Amygdala (tissue), 56 donors: ENCODE measurements around the gene CTCFL.
A peak's percentile ranks its signal among the peaks of the same experiment; 100 is the strongest.
"Not testable (repeated sequence)": the region's sequence is repeated elsewhere in the genome, so short reads cannot be mapped to it uniquely, and the experiment has no call there.

Experiments used
- DNase-seq, 56 donors: peaks; one replicate each; lab custom pipeline; 2025; lab: John Stamatoyannopoulos, UW

CTCFL gene

GRCh38 chr20:57484772-57485171 is 40.2 kb downstream of the CTCFL start:
- no peak for DNase-seq

GRCh38 chr20:57483287-57484050 is 41.5 kb downstream of the CTCFL start:
- DNase-seq, result no peak

DNA sequence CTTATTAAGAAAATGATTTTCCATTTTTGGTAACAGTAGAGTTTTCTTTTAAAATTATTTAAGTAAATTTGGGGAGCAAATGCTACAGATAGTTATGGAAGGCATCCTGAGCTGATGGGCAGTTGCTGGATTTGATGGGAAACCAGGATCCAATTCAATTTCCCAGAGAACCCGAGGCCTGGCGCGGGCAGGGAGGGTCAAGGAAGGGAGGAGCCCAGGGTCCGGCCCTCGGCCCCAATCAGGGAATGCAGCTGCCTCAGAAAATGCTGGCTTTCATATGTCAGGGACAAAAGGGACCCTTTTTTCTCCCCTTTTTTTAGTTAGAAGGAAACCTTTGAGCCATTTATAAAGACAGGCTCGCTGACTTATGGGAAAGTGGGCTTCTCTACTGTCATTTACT is 42.1 kb downstream of the CTCFL start:
- no peak for DNase-seq

GRCh38 chr20:57482148-57482547 is 42.8 kb downstream of the CTCFL start:
- DNase-seq, result no peak

DNA sequence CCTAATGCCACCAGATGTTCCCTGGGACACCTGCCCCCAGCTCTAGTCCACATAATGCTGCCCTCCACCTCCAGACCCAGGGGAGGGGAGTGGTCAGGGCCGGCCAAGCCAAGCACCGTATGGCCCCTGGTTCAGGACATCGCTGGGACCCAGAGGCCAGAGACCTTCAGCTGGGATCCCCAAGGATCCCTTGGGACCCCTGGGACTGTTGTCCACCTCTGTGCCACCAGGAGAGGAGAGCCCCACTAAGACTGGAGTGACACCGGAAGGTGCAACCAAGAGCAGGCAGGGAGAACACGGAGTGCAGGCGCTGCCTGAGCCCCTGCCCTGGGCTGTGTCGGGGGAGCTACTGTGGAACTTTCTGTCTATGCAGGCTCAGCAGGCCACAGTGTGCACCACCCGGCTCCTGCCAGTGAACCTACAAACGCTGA is 43.6 kb downstream of the CTCFL start:
- no peak for DNase-seq

DNA sequence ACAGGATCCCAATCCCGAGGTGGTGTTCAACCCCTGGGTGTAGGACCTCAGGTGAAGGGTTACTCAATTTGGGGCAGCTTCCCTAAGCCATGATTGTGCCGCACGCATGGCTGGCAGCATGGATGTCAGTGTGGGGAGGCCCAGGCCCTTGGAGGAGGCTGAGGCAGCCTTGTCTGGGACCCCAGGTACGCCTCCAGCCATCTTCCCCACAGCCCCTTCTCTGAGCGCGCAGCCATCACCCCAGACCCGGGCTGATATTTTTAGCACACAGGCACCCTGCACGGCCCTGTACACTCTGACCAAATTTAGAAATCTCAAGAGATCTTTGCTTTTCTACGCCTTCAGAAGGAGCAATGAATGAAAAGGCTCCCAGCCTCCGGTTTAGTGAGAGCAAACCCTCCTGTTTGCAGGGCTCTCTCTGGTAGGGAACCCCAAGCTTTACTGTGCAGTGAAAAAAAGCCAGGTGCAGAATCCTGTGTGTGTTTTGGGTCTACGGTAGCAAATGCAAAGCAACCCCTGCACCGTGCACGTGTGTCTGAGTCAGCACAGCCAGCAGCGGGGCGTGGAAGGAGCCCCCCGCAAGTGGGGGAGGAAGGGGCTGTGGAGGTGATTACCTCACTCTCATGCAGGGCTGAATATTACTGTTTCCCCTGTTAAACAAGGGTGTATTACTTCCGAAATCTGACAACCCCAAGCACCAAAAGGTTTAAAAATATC is 44.3 kb downstream of the CTCFL start:
- no peak for DNase-seq

- no peak for DNase-seq
These were observed 45.7 kb downstream of the CTCFL start for GRCh38 chr20:57479196-57479595.

DNA sequence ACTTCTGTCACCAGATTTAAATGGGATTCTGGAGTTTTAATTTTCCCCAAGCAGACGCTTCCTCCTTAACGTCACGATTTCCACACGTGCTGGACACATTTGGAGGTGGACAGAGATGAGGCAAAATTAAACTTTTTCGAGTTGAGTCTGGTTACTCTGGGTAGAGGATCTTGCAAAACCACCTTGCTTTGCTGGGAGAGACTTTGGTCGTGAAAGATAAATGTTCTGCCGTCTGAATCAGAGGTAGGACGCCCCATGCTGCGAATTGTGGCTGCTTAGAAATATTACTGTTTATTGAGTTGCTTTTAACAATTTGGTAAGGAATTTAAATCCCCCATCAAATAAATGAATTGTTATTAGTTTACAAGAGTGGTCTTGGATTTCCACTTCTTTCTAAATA is 46.8 kb downstream of the CTCFL start:
- DNase-seq, result no peak

- no peak for DNase-seq
These were observed 48.1 kb downstream of the CTCFL start for GRCh38 chr20:57476641-57477461.

DNA sequence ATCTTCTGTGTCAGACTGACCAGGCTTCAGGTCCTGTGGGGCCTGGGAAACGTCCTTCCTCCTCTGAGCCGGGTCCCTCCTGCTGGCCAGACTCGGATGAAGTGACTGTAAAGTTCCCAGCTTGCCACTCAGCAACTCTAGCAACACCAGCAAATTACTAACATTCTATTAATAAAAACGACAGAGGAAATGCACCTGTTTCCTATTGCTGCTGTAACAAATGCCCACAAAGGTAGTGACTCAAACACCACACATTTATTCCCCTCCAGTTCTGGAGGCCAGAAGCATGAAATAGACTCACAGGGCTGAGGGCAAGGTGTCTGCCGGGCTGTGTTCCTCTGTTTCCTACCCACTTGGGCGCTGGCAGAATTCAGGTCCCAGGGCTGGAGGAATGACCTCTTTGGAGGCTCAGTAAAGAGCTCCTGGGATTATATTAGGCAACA is 48.8 kb downstream of the CTCFL start:
- no peak for DNase-seq

GRCh38 chr20:57475388-57476083 is 49.4 kb downstream of the CTCFL start:
- no peak for DNase-seq

GRCh38 chr20:57474816-57475215 is 50.1 kb downstream of the CTCFL start:
- no peak for DNase-seq

- DNase-seq, result no peak
These were observed 50.7 kb downstream of the CTCFL start for GRCh38 chr20:57474205-57474604.

GRCh38 chr20:57473246-57474048 is 51.5 kb downstream of the CTCFL start:
- DNase-seq, result peak in 8 of 56 donors; percentile 12 to 22 (median 21)

DNA sequence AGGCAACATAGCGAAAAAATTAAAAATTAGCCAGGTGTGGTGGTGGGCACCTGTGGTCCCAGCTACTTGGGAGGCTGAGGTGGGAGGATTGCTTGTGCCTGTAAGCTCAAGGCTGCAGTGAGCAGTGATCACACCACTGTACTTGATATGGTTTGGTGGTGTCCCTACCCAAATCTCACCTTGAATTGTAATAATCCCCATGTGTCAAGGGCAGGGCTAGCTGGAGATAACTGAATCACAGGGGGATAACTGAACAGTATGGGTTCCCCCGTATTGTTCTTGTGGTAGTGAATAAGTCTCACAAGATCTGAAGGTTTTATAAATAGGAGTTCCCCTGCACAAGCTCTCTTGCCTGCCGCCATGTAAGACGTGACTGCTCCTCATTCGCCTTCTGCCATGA is 52.5 kb downstream of the CTCFL start:
- not testable (repeated sequence) for DNase-seq

DNA sequence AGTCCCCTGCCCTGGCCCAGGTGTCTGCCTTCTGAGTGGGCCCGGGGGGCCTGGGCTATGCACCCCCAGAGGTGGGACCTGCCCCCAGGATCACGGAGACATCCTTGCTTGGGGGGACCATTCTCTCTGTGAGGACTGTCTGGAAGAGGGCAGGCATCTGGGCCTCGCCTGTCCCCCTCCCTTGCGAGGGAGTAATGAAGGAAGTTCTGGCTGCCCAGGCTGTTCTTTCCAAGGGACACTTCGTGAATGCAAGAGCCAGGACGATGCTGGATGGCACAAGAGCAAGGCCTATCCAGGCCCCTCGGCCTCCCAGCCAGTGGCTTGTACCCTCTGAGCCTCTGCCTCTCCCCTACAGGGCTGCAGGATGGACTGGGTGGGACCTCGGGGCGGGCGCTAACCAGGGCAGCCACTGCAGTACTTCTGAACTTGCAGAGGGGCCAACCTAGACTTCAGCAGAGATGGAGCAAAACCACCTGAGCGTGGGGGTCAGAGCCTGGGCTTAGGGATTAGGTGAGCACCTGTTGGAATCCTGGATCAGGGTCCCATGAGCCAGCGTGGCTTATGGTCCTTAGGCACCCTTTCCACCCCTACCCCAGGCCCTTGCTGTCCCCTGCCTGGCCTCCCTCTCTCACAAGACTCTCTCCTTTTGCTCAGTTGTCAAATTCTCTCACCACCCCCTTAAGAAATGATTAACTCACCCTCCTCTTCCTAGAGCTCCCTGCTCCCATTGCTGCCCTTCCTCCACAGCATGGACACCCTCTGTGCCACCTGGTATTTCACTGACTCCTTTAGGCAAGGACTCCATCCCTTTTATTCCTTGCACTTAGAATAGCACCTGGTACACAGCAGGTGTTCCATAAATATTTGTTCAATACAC is 53.2 kb downstream of the CTCFL start:
- DNase-seq, result no peak

- no peak for DNase-seq
These were observed 54.1 kb downstream of the CTCFL start for GRCh38 chr20:57470666-57471495.

- DNase-seq, result no peak
These were observed 54.8 kb downstream of the CTCFL start for GRCh38 chr20:57470212-57470522.
